ENCODE measurements around the gene MRPS35. TPM values are rescaled to one million over a fixed set of nuclear protein-coding genes. Genes with fewer than 3 reads are reported as not detected.

MRPS35 gene
- total RNA-seq, 2 donors from 2014 or later, result 41.5 to 56.0 TPM

DNA sequence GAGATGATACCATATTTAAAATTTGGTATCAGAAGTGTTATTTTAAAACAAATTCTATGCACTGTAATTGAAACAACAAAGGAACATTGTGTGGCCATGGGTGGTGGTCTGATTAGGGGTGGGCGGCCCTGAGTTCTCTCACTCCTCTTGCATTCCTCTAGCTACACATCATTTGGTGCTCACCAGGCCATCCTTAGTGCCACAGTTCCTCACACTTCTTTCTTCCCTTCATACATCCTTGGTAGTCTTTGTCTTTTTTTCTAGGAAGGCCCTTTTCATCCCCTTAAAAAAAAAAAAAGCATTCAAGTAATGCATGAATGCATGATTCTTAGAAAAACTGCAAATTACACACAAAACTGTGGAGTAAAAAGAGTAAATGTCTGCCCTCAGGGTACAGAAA, 71.8 kb downstream of the MRPS35 start:
- no peaks in the 10 kb centered on the region for H3K36me3 ChIP-seq
- H3K27me3 ChIP-seq, result no peaks in the 10 kb centered on the region
- no peaks in the 10 kb centered on the region for H3K9me3 ChIP-seq
- H3K4me1 ChIP-seq, result peaks cover 0 to 30% of the 10 kb centered on the region in 2 donors
- TF ChIP-seq, protein P1, sequence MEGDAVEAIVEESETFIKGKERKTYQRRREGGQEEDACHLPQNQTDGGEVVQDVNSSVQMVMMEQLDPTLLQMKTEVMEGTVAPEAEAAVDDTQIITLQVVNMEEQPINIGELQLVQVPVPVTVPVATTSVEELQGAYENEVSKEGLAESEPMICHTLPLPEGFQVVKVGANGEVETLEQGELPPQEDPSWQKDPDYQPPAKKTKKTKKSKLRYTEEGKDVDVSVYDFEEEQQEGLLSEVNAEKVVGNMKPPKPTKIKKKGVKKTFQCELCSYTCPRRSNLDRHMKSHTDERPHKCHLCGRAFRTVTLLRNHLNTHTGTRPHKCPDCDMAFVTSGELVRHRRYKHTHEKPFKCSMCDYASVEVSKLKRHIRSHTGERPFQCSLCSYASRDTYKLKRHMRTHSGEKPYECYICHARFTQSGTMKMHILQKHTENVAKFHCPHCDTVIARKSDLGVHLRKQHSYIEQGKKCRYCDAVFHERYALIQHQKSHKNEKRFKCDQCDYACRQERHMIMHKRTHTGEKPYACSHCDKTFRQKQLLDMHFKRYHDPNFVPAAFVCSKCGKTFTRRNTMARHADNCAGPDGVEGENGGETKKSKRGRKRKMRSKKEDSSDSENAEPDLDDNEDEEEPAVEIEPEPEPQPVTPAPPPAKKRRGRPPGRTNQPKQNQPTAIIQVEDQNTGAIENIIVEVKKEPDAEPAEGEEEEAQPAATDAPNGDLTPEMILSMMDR (IDR thresholded peaks at IDR 0.05), result no peak
- H3K4me3 ChIP-seq, result no peak overlapping the region
- no peak overlapping the region for H3K27ac ChIP-seq
- DNase-seq (ENCODE audit: low spot score), result no peak

DNA sequence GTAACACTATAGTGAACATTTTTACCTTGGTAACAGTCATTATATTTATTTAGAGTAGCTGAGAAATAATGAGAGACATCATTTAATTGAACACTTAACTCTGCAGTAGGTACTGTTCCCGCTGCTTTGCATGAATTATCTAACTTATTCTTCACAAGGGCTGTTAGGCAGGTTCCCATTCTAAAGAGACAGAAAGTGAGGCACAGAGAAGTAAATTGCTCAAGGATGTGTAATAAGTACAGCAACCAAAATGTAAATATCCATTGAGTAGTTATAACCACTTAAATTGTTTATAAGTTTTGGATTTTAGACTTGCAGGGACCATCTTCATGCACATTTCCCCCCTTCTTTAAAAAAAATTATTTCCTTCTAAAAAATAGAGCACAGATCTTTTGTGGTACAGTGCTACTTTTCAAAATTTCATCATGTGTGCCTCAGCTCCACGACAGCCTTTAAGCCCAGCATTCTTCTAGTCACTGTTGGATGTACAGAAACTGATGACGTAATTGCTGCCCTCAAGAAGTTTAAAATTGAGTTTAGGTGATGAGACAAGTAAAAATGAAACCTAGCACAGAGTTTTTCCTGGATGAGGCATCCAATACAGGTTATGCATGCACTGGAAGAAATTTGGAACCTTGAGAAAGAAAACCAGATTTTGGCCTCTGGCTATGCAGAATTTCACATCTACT, 75.4 kb downstream of the MRPS35 start:
- Histone ChIP-seq H3K4me3 (no peak overlapping the region), H3K27ac (no peak overlapping the region), H3K9me3 (no peaks in the 10 kb centered on the region), H3K4me1 (peaks cover 0 to 22% of the 10 kb centered on the region in 2 donors), H3K36me3 (no peaks in the 10 kb centered on the region), H3K27me3 (no peaks in the 10 kb centered on the region)
- no peak for DNase-seq (ENCODE audit: low spot score)
- TF ChIP-seq, protein P1 (IDR thresholded peaks at IDR 0.05), result no peak

DNA sequence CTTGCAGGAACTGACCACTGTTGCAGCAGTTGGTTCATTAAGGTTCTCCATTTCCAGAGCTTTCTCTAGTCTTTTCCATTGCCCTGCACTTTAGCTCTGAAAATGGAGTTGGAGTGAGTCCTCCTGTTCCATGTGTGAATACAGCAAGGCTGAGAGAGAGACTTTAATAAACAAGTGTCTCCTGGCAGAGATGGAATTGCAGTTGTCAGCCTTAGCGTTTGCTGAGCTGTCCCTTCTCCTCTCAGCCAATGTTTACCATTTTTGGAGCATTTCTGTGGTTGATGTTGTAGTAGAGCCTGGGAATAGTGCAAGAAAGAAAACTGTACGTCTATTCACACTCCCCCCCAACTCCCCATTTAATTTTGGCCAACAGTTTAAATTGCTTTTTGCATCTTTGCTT, 76.9 kb downstream of the MRPS35 start:
- Histone ChIP-seq H3K27me3 (no peaks in the 10 kb centered on the region), H3K27ac (no peak overlapping the region), H3K9me3 (no peaks in the 10 kb centered on the region), H3K4me3 (no peak overlapping the region), H3K36me3 (peaks cover 12% of the 10 kb centered on the region), H3K4me1 (peaks cover 0 to 7% of the 10 kb centered on the region in 2 donors)
- DNase-seq (ENCODE audit: low spot score), result no peak
- TF ChIP-seq, protein P1 (IDR thresholded peaks at IDR 0.05), result no peak

DNA sequence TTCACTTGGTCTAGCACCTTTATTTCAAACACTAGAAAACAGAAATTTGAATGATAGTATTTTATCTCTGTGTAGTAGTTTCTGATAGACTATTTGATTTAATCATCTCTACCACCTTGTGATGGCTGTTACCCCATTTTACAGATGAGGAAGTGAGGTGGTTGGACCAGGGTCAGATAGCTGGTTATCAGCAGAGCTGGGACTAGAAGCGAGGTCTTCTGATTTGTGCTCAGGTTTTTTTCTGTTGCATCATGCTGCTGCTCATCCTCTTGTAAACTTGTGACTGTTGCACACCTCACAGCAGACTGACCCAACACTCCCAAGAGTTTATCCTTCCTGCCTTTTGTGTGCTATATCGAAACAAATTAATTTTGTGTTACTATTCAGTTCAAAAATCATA, 79.5 kb downstream of the MRPS35 start:
- H3K27ac ChIP-seq, result no peak overlapping the region
- peaks cover 30% of the 10 kb centered on the region for H3K36me3 ChIP-seq
- H3K4me3 ChIP-seq, result no peak overlapping the region
- H3K4me1 ChIP-seq, result no peaks in the 10 kb centered on the region
- H3K27me3 ChIP-seq, result no peaks in the 10 kb centered on the region
- TF ChIP-seq, protein P1 (IDR thresholded peaks at IDR 0.05), result no peak
- no peaks in the 10 kb centered on the region for H3K9me3 ChIP-seq
- no peak for DNase-seq (ENCODE audit: low spot score)

DNA sequence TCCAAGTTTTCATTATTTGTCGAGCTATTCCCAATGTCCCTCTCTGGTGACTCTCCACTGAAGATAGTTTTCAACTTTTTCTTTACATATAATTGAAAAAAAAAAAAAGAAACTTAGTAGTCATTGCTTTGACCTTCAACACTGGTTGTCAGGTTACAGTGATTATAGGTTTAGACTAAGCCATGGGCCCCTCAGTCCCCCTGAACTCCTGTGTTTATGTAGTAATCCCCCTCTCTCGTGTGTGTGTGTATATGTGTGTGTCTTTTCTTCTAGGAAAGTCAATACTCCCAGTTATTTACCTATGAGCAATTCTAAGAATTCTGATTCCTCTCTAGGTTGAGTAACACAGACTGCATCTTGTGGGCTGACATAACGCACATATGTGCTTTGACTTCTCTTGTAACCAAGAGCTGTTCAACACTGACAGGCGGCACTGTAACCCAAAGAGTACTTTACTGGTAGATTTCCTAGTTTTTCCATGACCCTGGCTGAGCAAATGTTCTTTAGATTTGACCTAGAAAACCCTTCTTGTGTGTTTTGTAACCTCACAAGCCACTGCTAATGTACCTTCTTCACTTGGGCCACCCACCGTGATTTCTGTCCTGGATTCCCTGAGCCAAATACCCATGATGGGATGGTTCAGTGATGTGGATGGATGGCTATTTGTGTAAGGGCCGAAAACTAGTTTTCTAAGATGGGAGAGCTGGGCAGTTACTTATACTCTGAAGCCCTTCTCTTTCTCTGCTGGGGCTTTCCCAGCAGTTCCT, 84.4 kb downstream of the MRPS35 start:
- no peak overlapping the region for H3K27ac ChIP-seq
- H3K36me3 ChIP-seq, result peaks cover 47% of the 10 kb centered on the region
- H3K27me3 ChIP-seq, result no peaks in the 10 kb centered on the region
- H3K9me3 ChIP-seq, result no peaks in the 10 kb centered on the region
- DNase-seq (ENCODE audit: low spot score), result no peak
- H3K4me3 ChIP-seq, result no peak overlapping the region
- no peaks in the 10 kb centered on the region for H3K4me1 ChIP-seq
- TF ChIP-seq, protein P1 (IDR thresholded peaks at IDR 0.05), result no peak
